ENCODE measurements around the gene HPS4. TPM values are rescaled to one million over a fixed set of nuclear protein-coding genes. Genes with fewer than 3 reads are reported as not detected.

The HPS4 gene
- total RNA-seq, 1 experiment from 2014 or later, result 26.2 TPM

DNA sequence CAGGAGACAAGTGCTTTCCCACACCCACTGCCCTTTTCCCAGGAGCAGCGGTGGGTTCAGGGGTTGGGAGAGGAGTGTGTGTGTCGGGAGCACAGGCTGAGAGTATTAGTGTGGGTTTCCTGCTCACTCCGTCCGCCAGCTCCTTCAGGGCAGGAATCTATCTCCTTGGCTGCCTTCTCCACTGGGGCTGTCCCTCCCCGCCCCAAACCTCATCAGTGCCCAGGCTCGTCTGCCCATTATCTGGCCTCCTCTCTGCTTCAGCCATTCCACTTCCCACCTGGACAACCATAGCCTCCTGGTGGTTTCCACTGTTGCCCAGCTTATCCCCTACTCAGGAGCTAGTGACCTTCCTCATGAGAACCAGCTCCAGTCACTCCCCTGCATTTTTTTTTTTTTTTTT, 34.6 kb downstream of the HPS4 start:
- Histone ChIP-seq H3K4me1 (ENCODE audit: control insufficient read depth, insufficient read depth, low read length) (no peaks in the 10 kb centered on the region), H3K27ac (ENCODE audit: low read length) (no peak overlapping the region), H3K36me3 (ENCODE audit: control insufficient read depth, insufficient read depth, low read length) (no peaks in the 10 kb centered on the region), H3K27me3 (ENCODE audit: control insufficient read depth, insufficient read depth, low read length) (no peaks in the 10 kb centered on the region), H3K9me3 (ENCODE audit: control insufficient read depth, insufficient read depth, low read depth, low read length) (no peaks in the 10 kb centered on the region), H3K4me3 (ENCODE audit: low read depth in 2 of 2, low read length in 2 of 2) (no peak overlapping the region)
- intact Hi-C loops (cut with micrococcal nuclease; ENCODE audit: unreplicated experiment), result no loop called here
- TF ChIP-seq, protein P1, sequence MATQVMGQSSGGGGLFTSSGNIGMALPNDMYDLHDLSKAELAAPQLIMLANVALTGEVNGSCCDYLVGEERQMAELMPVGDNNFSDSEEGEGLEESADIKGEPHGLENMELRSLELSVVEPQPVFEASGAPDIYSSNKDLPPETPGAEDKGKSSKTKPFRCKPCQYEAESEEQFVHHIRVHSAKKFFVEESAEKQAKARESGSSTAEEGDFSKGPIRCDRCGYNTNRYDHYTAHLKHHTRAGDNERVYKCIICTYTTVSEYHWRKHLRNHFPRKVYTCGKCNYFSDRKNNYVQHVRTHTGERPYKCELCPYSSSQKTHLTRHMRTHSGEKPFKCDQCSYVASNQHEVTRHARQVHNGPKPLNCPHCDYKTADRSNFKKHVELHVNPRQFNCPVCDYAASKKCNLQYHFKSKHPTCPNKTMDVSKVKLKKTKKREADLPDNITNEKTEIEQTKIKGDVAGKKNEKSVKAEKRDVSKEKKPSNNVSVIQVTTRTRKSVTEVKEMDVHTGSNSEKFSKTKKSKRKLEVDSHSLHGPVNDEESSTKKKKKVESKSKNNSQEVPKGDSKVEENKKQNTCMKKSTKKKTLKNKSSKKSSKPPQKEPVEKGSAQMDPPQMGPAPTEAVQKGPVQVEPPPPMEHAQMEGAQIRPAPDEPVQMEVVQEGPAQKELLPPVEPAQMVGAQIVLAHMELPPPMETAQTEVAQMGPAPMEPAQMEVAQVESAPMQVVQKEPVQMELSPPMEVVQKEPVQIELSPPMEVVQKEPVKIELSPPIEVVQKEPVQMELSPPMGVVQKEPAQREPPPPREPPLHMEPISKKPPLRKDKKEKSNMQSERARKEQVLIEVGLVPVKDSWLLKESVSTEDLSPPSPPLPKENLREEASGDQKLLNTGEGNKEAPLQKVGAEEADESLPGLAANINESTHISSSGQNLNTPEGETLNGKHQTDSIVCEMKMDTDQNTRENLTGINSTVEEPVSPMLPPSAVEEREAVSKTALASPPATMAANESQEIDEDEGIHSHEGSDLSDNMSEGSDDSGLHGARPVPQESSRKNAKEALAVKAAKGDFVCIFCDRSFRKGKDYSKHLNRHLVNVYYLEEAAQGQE (IDR thresholded peaks at IDR 0.05; ENCODE audit: insufficient read depth in 1 of 2, low read depth in 2 of 2, low read length in 1 of 2), result no peak
- no peak for TF ChIP-seq TCF7L2 (IDR thresholded peaks at IDR 0.05; ENCODE audit: low read depth, low read length)
- TF ChIP-seq POLR2AphosphoS5 (IDR thresholded peaks at IDR 0.05; ENCODE audit: low read depth, low read length), result no peak
- TF ChIP-seq, protein P2, sequence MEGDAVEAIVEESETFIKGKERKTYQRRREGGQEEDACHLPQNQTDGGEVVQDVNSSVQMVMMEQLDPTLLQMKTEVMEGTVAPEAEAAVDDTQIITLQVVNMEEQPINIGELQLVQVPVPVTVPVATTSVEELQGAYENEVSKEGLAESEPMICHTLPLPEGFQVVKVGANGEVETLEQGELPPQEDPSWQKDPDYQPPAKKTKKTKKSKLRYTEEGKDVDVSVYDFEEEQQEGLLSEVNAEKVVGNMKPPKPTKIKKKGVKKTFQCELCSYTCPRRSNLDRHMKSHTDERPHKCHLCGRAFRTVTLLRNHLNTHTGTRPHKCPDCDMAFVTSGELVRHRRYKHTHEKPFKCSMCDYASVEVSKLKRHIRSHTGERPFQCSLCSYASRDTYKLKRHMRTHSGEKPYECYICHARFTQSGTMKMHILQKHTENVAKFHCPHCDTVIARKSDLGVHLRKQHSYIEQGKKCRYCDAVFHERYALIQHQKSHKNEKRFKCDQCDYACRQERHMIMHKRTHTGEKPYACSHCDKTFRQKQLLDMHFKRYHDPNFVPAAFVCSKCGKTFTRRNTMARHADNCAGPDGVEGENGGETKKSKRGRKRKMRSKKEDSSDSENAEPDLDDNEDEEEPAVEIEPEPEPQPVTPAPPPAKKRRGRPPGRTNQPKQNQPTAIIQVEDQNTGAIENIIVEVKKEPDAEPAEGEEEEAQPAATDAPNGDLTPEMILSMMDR (IDR thresholded peaks at IDR 0.05), result no peak
- no peak for TF ChIP-seq SIN3A (IDR thresholded peaks at IDR 0.05; ENCODE audit: borderline replicate concordance, insufficient read depth, low read depth, low read length)
- POLR2A ChIA-PET, result no interaction called here
- in situ Hi-C loops (cut with HindIII; ENCODE audit: low pct_unique_long_range_greater_than_20kb, low sequenced_read_pairs), result no loop called here
- no TSS peak for BruUV-seq (replicated peaks)
- no peak for ATAC-seq
- no peak for DNase-seq (ENCODE audit: low read depth, low spot score)
- CTCF ChIA-PET, result no interaction called here

DNA sequence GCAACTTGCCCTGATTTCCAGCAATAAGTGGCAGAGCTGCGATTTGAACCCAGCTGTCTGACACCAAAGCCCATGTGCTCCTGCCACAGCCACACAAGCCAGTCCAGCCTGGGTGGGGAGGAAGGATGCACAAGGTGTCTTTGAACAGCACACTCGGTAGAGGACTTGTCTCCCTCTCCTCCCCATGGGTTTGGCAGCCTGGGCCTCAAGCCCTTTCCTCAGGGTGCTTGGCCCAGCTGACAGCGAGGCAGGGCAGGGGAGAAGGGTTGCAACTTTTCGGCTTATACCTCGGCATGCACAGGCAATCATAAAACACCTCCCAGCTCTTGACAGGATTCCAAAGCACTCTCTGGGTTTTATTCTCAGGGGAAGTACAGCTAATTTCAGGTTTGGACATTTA, 35.2 kb downstream of the HPS4 start:
- Histone ChIP-seq H3K27ac (ENCODE audit: low read length) (no peak overlapping the region), H3K4me3 (ENCODE audit: low read depth in 2 of 2, low read length in 2 of 2) (no peak overlapping the region), H3K4me1 (ENCODE audit: control insufficient read depth, insufficient read depth, low read length) (no peaks in the 10 kb centered on the region), H3K9me3 (ENCODE audit: control insufficient read depth, insufficient read depth, low read depth, low read length) (no peaks in the 10 kb centered on the region), H3K27me3 (ENCODE audit: control insufficient read depth, insufficient read depth, low read length) (no peaks in the 10 kb centered on the region), H3K36me3 (ENCODE audit: control insufficient read depth, insufficient read depth, low read length) (no peaks in the 10 kb centered on the region)
- DNase-seq (ENCODE audit: low read depth, low spot score) (no peak), ATAC-seq (no peak)
- in situ Hi-C loops (cut with HindIII; ENCODE audit: low pct_unique_long_range_greater_than_20kb, low sequenced_read_pairs), result no loop called here
- TF ChIP-seq TCF7L2 (IDR thresholded peaks at IDR 0.05; ENCODE audit: low read depth, low read length) (no peak), POLR2AphosphoS5 (IDR thresholded peaks at IDR 0.05; ENCODE audit: low read depth, low read length) (no peak), SIN3A (IDR thresholded peaks at IDR 0.05; ENCODE audit: borderline replicate concordance, insufficient read depth, low read depth, low read length) (no peak)
- TF ChIP-seq, protein P2 (IDR thresholded peaks at IDR 0.05), result no peak
- TF ChIP-seq, protein P1 (IDR thresholded peaks at IDR 0.05; ENCODE audit: insufficient read depth in 1 of 2, low read depth in 2 of 2, low read length in 1 of 2), result no peak
- ChIA-PET POLR2A (no interaction called here), CTCF (interaction anchor here (0.6 kb wide), 1 partner anchor 13 kb away, joined by 5 read pairs; no protein-coding TSS in a partner anchor)
- intact Hi-C loops (cut with micrococcal nuclease; ENCODE audit: unreplicated experiment), result no loop called here
- BruUV-seq (replicated peaks), result no TSS peak

All from Panc1 (cell line).